Stomach smooth muscle (tissue), 2 donors: ENCODE measurements around the gene SCTR.

Experiments used
- H3K27ac ChIP-seq: one replicate; pipeline ENCODE4 v1.7.0; 2013; ENCODE audit warnings: mild to moderate bottlenecking, low read length, inconsistent platforms
- H3K27me3 ChIP-seq, 2 donors: one replicate each; pipeline ENCODE4 v1.7.0; 2013; ENCODE audit warnings: low read length in 2 of 2; ENCODE audit not compliant: insufficient read depth in 2 of 2, control insufficient read depth in 1 of 2
- H3K36me3 ChIP-seq, 2 donors: one replicate each; pipeline ENCODE4 v1.7.0; 2013; ENCODE audit warnings: low read length in 2 of 2; ENCODE audit not compliant: control insufficient read depth in 2 of 2, insufficient read depth in 2 of 2
- H3K4me1 ChIP-seq: one replicate; pipeline ENCODE4 v1.7.0; 2013; ENCODE audit warnings: low read length; ENCODE audit not compliant: control insufficient read depth, insufficient read depth
- H3K4me3 ChIP-seq, 2 donors: one replicate each; pipeline ENCODE4 v1.7.0; 2013; ENCODE audit warnings: low read length in 2 of 2
- H3K9ac ChIP-seq, 2 donors: one replicate each; pipeline ENCODE4 v1.7.0; 2013; ENCODE audit warnings: low read length in 2 of 2, mild to moderate bottlenecking in 1 of 2
- H3K9me3 ChIP-seq, 2 donors: one replicate each; pipeline ENCODE4 v1.7.0; 2013; ENCODE audit warnings: low read length in 2 of 2; ENCODE audit not compliant: control insufficient read depth in 2 of 2
- donor health status: healthy.
- donor health status: Pancreatic carcinoma.

SCTR gene

DNA sequence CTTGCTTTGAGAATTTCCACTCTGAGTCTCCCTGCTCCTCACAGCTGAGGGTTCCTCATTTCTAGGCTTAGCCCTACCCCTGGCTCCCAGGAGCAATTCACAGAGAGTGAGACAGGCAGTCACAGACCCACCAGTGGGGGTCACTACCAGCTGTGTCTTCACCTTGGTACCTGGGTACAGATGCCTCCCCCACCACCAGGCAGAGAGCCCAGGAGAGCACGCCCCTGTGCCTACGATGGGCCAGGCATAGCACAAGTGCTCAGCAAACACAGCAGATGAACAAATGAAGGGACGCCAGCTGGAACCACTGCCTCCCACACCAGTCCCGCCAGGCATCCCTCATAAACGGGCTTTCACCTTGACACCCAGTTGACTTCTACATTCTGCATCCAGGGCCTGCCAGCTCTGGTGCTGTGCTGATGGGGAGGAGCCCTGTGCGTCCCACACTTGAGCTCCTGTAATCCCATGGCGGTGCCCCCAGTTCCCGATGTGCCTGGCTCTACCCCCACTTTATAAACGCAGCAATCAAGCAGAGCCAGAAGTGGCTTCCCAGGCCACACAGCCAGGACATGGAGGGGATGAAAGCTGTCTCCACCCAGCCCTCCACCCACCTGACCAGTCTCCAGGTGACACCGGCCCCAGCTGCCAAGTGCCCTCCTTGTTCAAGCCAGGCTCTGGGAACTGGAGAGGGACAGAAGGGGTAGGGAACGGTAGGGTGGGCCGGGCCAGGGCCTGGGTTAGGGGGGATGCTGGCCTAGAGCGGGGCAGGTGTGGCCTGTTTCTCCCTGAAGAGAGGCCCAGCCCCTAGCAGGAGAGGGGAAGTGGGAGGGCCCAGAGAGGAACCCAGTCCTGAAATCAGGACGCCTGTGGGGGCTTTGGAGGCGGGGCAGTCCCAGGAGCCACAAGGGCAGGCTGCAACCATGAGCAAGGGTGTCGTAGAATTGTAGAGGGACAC, 42.5 kb downstream of the SCTR start:
- no peak overlapping the region for H3K9ac ChIP-seq
- H3K27ac ChIP-seq, result no peak overlapping the region
- H3K4me3 ChIP-seq, result no peak overlapping the region
- no peaks in the 10 kb centered on the region for H3K27me3 ChIP-seq
- peaks cover 29% of the 10 kb centered on the region for H3K4me1 ChIP-seq
- no peaks in the 10 kb centered on the region for H3K36me3 ChIP-seq
- no peaks in the 10 kb centered on the region for H3K9me3 ChIP-seq

- Histone ChIP-seq H3K4me1 (peaks cover 32% of the 10 kb centered on the region), H3K4me3 (no peak overlapping the region), H3K27ac (no peak overlapping the region), H3K9ac (no peak overlapping the region), H3K9me3 (no peaks in the 10 kb centered on the region), H3K27me3 (no peaks in the 10 kb centered on the region), H3K36me3 (no peaks in the 10 kb centered on the region)
Measured at GRCh38 chr2:119480718-119481142, 43.6 kb downstream of the SCTR start.

GRCh38 chr2:119480184-119480583, 44.1 kb downstream of the SCTR start:
- Histone ChIP-seq H3K9ac (no peak overlapping the region), H3K27me3 (no peaks in the 10 kb centered on the region), H3K9me3 (no peaks in the 10 kb centered on the region), H3K36me3 (no peaks in the 10 kb centered on the region), H3K4me3 (no peak overlapping the region), H3K4me1 (peaks cover 26% of the 10 kb centered on the region), H3K27ac (no peak overlapping the region)

- H3K9me3 ChIP-seq, result no peaks in the 10 kb centered on the region
- peaks cover 21% of the 10 kb centered on the region for H3K4me1 ChIP-seq
- no peak overlapping the region for H3K9ac ChIP-seq
- H3K27ac ChIP-seq, result no peak overlapping the region
- no peaks in the 10 kb centered on the region for H3K27me3 ChIP-seq
- H3K4me3 ChIP-seq, result no peak overlapping the region
- H3K36me3 ChIP-seq, result no peaks in the 10 kb centered on the region
Measured at GRCh38 chr2:119478978-119479295, 45.3 kb downstream of the SCTR start.

DNA sequence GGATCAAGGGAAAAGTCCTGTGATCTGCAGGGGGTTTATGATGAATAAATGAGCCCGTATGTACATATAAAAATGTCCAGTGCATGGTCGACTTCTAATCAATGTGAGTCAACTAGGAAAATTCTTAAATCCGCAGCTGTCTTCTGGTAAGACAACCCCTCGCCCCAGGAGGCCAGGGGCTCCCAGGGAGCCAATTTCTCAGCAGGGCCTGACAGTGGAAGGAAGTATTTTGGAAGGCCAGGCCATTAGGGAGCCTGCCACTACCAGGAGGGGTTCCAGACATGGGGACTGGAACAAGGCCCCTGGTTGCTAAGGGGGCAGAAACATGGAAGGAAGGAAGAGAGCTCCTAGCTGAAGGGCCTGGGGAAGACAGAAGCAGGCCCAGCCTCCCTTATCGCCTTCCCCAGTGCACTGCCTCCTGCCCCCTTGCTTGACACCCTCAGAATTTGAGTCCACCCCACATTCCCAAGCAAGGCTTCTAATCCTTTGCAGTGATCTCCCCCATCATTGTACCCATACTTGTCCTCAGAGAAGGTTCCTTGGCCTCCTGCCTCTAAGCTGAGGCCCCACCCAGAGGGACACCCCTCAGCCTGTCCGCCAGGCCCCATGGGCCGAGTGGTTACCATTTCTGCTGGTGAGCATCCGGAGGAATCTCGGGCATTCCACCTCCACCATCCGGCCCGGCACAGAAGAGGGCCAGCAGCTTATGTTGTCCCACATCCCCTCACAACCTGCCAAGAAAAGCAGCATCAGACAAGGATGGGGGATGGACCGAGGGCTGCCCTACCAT, 45.9 kb downstream of the SCTR start:
- Histone ChIP-seq H3K9ac (no peak overlapping the region), H3K4me1 (peaks cover 18% of the 10 kb centered on the region), H3K4me3 (no peak overlapping the region), H3K9me3 (no peaks in the 10 kb centered on the region), H3K36me3 (no peaks in the 10 kb centered on the region), H3K27me3 (no peaks in the 10 kb centered on the region), H3K27ac (no peak overlapping the region)

DNA sequence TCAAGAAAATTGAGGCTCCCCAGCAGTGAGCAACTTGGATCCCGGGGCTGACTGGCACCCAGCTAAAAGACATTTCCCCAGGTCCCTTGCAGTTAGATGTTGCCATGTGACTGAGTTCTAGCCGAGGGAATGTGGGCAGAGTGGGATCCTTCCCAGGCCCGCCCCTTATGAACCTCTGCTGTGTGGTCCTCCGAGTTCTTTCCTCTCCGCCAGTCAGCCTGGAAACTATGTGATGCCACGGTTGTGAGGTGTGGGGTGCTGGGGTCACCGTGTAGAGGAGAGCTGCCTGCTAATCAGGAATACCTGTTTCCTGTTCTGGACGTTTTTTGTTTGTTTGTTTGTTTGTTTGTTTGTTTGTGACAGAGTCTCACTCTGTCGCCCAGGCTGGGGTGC, 47.2 kb downstream of the SCTR start:
- peaks cover 8% of the 10 kb centered on the region for H3K4me1 ChIP-seq
- H3K36me3 ChIP-seq, result no peaks in the 10 kb centered on the region
- H3K27ac ChIP-seq, result no peak overlapping the region
- no peaks in the 10 kb centered on the region for H3K9me3 ChIP-seq
- H3K27me3 ChIP-seq, result no peaks in the 10 kb centered on the region
- H3K4me3 ChIP-seq, result no peak overlapping the region
- H3K9ac ChIP-seq, result no peak overlapping the region

GRCh38 chr2:119476301-119477112, 47.8 kb downstream of the SCTR start:
- Histone ChIP-seq H3K27ac (no peak overlapping the region), H3K9ac (no peak overlapping the region), H3K4me3 (no peak overlapping the region), H3K9me3 (no peaks in the 10 kb centered on the region), H3K4me1 (peaks cover 4% of the 10 kb centered on the region), H3K27me3 (no peaks in the 10 kb centered on the region), H3K36me3 (no peaks in the 10 kb centered on the region)

GRCh38 chr2:119475857-119476244, 48.4 kb downstream of the SCTR start:
- Histone ChIP-seq H3K36me3 (no peaks in the 10 kb centered on the region), H3K9me3 (no peaks in the 10 kb centered on the region), H3K9ac (no peak overlapping the region), H3K27ac (no peak overlapping the region), H3K4me3 (no peak overlapping the region), H3K27me3 (no peaks in the 10 kb centered on the region), H3K4me1 (peaks cover 4% of the 10 kb centered on the region)

- peaks cover 4% of the 10 kb centered on the region for H3K4me1 ChIP-seq
- H3K9me3 ChIP-seq, result no peaks in the 10 kb centered on the region
- H3K9ac ChIP-seq, result no peak overlapping the region
- H3K27ac ChIP-seq, result no peak overlapping the region
- no peaks in the 10 kb centered on the region for H3K36me3 ChIP-seq
- H3K27me3 ChIP-seq, result no peaks in the 10 kb centered on the region
- no peak overlapping the region for H3K4me3 ChIP-seq
Measured at GRCh38 chr2:119475225-119475856, 48.9 kb downstream of the SCTR start.
